Mesendoderm (in vitro differentiated cells): ENCODE measurements around the gene C3orf20.
"Not testable (repeated sequence)": the region's sequence is repeated elsewhere in the genome, so short reads cannot be mapped to it uniquely, and the experiment has no call there.

Source experiments
- DNase-seq: peaks from one replicate; pipeline ENCODE4 v3.0.0; 2013
- H2AK5ac ChIP-seq: 2 replicates; pipeline ENCODE4 v1.6.1; 2013; ENCODE audit warnings: low read length, inconsistent platforms
- H2BK120ac ChIP-seq: 2 replicates; pipeline ENCODE4 v1.6.1; 2013; ENCODE audit warnings: low read depth, mild to moderate bottlenecking, low read length, moderate library complexity, mixed read lengths
- H2BK15ac ChIP-seq: replicated peaks from 2 replicates; pipeline ENCODE4 v1.6.1; 2013; ENCODE audit warnings: low read depth, mild to moderate bottlenecking, moderate library complexity
- H2BK5ac ChIP-seq: 2 replicates; pipeline ENCODE4 v1.6.1; 2013; ENCODE audit warnings: low read length, inconsistent platforms
- H3K18ac ChIP-seq: 2 replicates; pipeline ENCODE4 v1.6.1; 2013; ENCODE audit warnings: mild to moderate bottlenecking, low read length, mixed read lengths
- H3K23ac ChIP-seq: one replicate; pipeline ENCODE4 v1.6.1; 2013; ENCODE audit warnings: low read length
- H3K27ac ChIP-seq: 2 replicates; pipeline ENCODE4 v1.5.1; 2013; ENCODE audit warnings: low read depth, mild to moderate bottlenecking, inconsistent platforms, low read length, moderate library complexity
- H3K27me3 ChIP-seq: 2 replicates; pipeline ENCODE4 v1.6.1; 2013; ENCODE audit warnings: low read length, control low read depth, mild to moderate bottlenecking, inconsistent platforms; ENCODE audit not compliant: insufficient read depth, poor library complexity
- H3K36me3 ChIP-seq: 2 replicates; pipeline ENCODE4 v1.6.1; 2013; ENCODE audit warnings: low read length, inconsistent platforms; ENCODE audit not compliant: control insufficient read depth, insufficient read depth
- H3K4ac ChIP-seq: one replicate; pipeline ENCODE4 v1.6.1; 2013; ENCODE audit warnings: low read depth, mild to moderate bottlenecking, low read length, moderate library complexity
- H3K4me1 ChIP-seq: 2 replicates; pipeline ENCODE4 v1.6.1; 2013; ENCODE audit warnings: low read depth, low read length, inconsistent platforms; ENCODE audit not compliant: control insufficient read depth
- H3K4me2 ChIP-seq: 2 replicates; pipeline ENCODE4 v1.6.1; 2013; ENCODE audit warnings: low read length
- H3K4me3 ChIP-seq: 2 replicates; pipeline ENCODE4 v1.5.1; 2013; ENCODE audit warnings: mild to moderate bottlenecking, low read length
- H3K56ac ChIP-seq: one replicate; pipeline ENCODE4 v1.6.1; 2013; ENCODE audit warnings: low read length
- H3K79me1 ChIP-seq: 2 replicates; pipeline ENCODE4 v1.6.1; 2013; ENCODE audit warnings: low read length, inconsistent platforms
- H3K79me2 ChIP-seq: 2 replicates; pipeline ENCODE4 v1.6.1; 2013; ENCODE audit warnings: mild to moderate bottlenecking, low read length; ENCODE audit not compliant: control insufficient read depth, insufficient read depth
- H3K9ac ChIP-seq: 2 replicates; pipeline ENCODE4 v1.6.1; 2013; ENCODE audit warnings: low read length, inconsistent platforms
- H4K5ac ChIP-seq: one replicate; pipeline ENCODE4 v1.6.1; 2013; ENCODE audit warnings: low read length
- H4K8ac ChIP-seq: one replicate; pipeline ENCODE4 v1.6.1; 2013; ENCODE audit warnings: low read depth, mild to moderate bottlenecking, control low read depth, low read length, moderate library complexity
- WGBS: extraction: QIAGEN DNeasy Blood & Tissue Kit; methylation state at CpG from one replicate; pipeline ENCODE4 v1.1.7; 2013; ENCODE audit warnings: low lambda C conversion rate, missing lambda C conversion rate; ENCODE audit not compliant: insufficient coverage; ENCODE audit errors: extremely low coverage; 5-methylcytosine and 5-hydroxymethylcytosine counted together

The C3orf20 gene

DNA sequence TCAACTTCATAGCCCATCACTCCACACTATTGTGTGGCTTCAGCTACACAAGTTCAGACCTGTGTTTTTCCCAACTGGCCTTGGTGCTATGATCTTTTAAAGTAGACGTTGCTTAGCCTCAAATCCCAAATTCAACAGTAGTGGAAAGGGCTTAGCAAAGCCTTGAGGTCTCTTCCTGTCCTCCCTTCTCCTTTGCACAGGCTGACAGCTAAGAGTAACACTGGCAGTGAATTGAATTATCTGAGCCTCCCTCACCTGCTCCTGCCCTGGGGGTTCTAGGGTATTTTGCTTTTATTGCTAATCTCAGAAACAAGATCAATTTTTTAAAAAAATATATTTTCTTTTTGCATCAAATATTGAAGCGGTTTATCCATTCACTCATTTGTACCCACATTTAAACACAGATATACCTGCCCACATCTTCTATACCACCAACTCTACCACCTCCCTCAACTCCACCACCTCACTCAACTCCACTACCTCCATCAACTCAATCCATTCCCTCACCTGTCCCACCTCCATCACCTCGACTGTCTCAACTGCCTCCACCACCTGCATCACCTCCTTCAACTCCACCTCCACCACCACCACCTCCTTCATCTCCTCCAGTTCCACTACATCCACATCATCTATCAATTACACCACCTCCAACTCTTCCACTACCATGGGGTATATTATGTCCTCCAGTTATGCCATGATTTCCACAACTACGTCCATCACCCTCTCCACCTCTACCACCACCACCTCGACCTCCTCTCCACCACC is 133.7 kb downstream of the C3orf20 start:
- Histone ChIP-seq H3K4me3 (no peak overlapping the region), H3K4me2 (no peak overlapping the region), H3K9ac (no peak overlapping the region), H3K36me3 (no peaks in the 10 kb centered on the region), H3K18ac (no peak overlapping the region), H3K79me1 (no peaks in the 10 kb centered on the region), H3K27me3 (no peaks in the 10 kb centered on the region), H3K4me1 (no peaks in the 10 kb centered on the region), H2BK120ac (no peak overlapping the region), H4K5ac (no peak overlapping the region), H2BK15ac (no peak overlapping the region), H4K8ac (no peak overlapping the region), H2AK5ac (no peak overlapping the region), H3K27ac (no peak overlapping the region), H2BK5ac (no peak overlapping the region), H3K23ac (no peak overlapping the region), H3K79me2 (no peaks in the 10 kb centered on the region), H3K4ac (no peak overlapping the region), H3K56ac (no peak overlapping the region)
- WGBS, result 100% methylated on average over 1 of the region's 5 CpGs
- no peak for DNase-seq

DNA sequence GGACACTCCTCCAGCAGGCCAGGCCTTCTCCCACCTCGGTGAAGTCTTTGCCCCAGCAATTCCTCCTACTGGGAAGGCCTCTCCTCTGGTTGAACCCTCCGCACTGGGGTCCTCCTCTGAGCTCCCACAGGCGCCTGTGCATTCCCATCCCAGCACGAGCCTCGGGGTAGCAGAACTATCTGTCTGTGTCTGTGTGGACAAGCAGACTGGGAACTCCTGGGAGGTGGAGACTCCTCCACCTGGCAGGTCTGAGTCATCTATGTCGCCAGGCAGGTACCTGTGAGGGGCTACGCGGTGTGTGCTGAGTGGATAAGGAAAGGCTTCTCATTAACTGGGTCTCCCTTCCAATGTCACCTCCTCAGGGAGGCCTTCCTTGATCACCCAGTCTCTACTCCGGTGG is 134.7 kb downstream of the C3orf20 start:
- WGBS, result no CpG with 5 or more reads among the region's 9 CpGs
- not testable (repeated sequence) for H2BK15ac ChIP-seq, H4K8ac ChIP-seq, H3K79me2 ChIP-seq, H2AK5ac ChIP-seq, H3K79me1 ChIP-seq, H3K18ac ChIP-seq, H2BK5ac ChIP-seq, H3K4ac ChIP-seq, H3K27ac ChIP-seq, H4K5ac ChIP-seq, H3K27me3 ChIP-seq, H3K36me3 ChIP-seq, H2BK120ac ChIP-seq, H3K4me1 ChIP-seq, H3K4me3 ChIP-seq, H3K23ac ChIP-seq, H3K9ac ChIP-seq
- peak; percentile 53 for DNase-seq
- Histone ChIP-seq H3K56ac (peak overlapping the region; percentile 65), H3K4me2 (peak overlapping the region; percentile 56)

DNA sequence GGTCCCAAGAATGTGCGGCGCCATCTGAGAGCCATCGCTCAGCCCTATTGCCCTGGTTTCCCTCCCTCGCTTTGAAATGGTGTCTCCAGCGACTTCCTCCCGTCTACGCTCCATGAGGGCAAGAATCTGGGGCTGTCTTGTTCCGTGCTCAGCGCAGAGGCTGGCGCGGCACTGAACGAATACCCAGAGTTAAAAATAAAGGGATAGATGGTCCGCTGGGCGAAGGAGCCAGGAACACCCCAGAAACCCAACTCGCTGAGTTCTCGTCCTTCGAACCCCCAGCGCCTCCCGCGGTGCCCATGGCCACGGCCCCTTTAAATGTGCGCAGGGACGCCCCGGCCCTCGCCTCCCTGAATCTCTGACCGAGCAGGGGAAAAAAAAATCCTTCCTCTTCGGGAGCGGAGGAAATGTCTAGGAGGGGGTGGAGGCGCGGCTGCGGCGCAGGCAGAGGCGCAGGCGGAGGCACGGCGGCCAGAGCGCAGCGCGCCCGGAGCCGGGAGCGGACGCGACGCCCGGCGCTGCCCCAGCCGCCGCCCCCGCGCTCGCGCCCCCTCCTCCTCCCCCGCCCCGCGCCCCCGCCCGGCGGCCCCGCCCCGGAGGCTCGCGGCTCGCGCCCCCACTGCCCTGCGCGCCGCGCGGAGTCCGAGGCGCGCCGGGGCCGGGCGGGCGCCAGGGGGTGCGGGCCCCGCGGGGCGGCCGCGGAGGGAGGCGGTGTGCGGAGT is 135.3 kb downstream of the C3orf20 start:
- no peak overlapping the region for H4K5ac ChIP-seq
- no peak overlapping the region for H3K27ac ChIP-seq
- peak; percentile 59 for DNase-seq
- H3K4me2 ChIP-seq, result peak overlapping the region; percentile 56
- whole genome bisulfite sequencing, result no CpG with 5 or more reads among the region's 85 CpGs
- no peaks in the 10 kb centered on the region for H3K27me3 ChIP-seq
- H2AK5ac ChIP-seq, result no peak overlapping the region
- peak overlapping the region; percentile 63 for H3K9ac ChIP-seq
- H3K4me1 ChIP-seq, result no peaks in the 10 kb centered on the region
- no peak overlapping the region for H2BK15ac ChIP-seq
- H3K36me3 ChIP-seq, result no peaks in the 10 kb centered on the region
- no peak overlapping the region for H4K8ac ChIP-seq
- no peaks in the 10 kb centered on the region for H3K79me2 ChIP-seq
- H3K79me1 ChIP-seq, result no peaks in the 10 kb centered on the region
- H2BK120ac ChIP-seq, result no peak overlapping the region
- peak overlapping the region; percentile 69 for H3K18ac ChIP-seq
- no peak overlapping the region for H3K23ac ChIP-seq
- H3K4ac ChIP-seq, result peak overlapping the region; percentile 6
- H2BK5ac ChIP-seq, result no peak overlapping the region
- peak overlapping the region; percentile 13 for H3K4me3 ChIP-seq
- H3K56ac ChIP-seq, result peak overlapping the region; percentile 80

GRCh38 chr3:14810801-14811661 is 136.1 kb downstream of the C3orf20 start:
- H3K79me2 ChIP-seq, result no peaks in the 10 kb centered on the region
- H3K4me1 ChIP-seq, result no peaks in the 10 kb centered on the region
- no peak overlapping the region for H2AK5ac ChIP-seq
- no peak overlapping the region for H2BK5ac ChIP-seq
- H3K79me1 ChIP-seq, result no peaks in the 10 kb centered on the region
- peak; percentile 58 for DNase-seq
- H2BK15ac ChIP-seq, result peak overlapping the region; percentile 0
- H4K8ac ChIP-seq, result no peak overlapping the region
- H3K23ac ChIP-seq, result no peak overlapping the region
- peak overlapping the region; percentile 55 for H3K4me3 ChIP-seq
- whole genome bisulfite sequencing, result no CpG with 5 or more reads among the region's 78 CpGs
- peak overlapping the region; percentile 69 for H3K18ac ChIP-seq
- H3K4me2 ChIP-seq, result peak overlapping the region; percentile 94
- H4K5ac ChIP-seq, result no peak overlapping the region
- peak overlapping the region; percentile 63 for H3K9ac ChIP-seq
- no peaks in the 10 kb centered on the region for H3K27me3 ChIP-seq
- H3K36me3 ChIP-seq, result no peaks in the 10 kb centered on the region
- peak overlapping the region; percentile 26 for H3K4ac ChIP-seq
- H2BK120ac ChIP-seq, result no peak overlapping the region
- H3K27ac ChIP-seq, result no peak overlapping the region
- peak overlapping the region; percentile 80 for H3K56ac ChIP-seq

- Histone ChIP-seq H3K27ac (no peak overlapping the region), H3K9ac (peak overlapping the region; percentile 63), H3K56ac (peak overlapping the region; percentile 80), H2BK120ac (no peak overlapping the region), H2BK5ac (no peak overlapping the region), H4K8ac (no peak overlapping the region), H3K27me3 (no peaks in the 10 kb centered on the region), H3K23ac (no peak overlapping the region), H3K79me2 (no peaks in the 10 kb centered on the region), H2BK15ac (no peak overlapping the region), H3K4ac (no peak overlapping the region), H4K5ac (no peak overlapping the region), H3K4me3 (peak overlapping the region; percentile 55), H3K4me2 (peak overlapping the region; percentile 94), H3K36me3 (no peaks in the 10 kb centered on the region), H3K18ac (no peak overlapping the region), H3K4me1 (no peaks in the 10 kb centered on the region), H3K79me1 (no peaks in the 10 kb centered on the region), H2AK5ac (no peak overlapping the region)
- WGBS, result no CpG with 5 or more reads among the region's 7 CpGs
- peak; percentile 33 for DNase-seq
Measured at GRCh38 chr3:14811684-14812083, 136.7 kb downstream of the C3orf20 start.
